Urothelium cell line (cell line): ENCODE measurements around the gene TWIST2.
A peak's percentile ranks its signal among the peaks of the same experiment; 100 is the strongest.

Source experiments
- DNase-seq: peaks from one replicate; pipeline ENCODE4 v3.0.0; 2011; ENCODE audit warnings: low spot score, mixed read lengths
- FAIRE-seq: peaks from 2 replicates; lab custom pipeline; 2011; peaks lifted over from hg19 to GRCh38; lab: Jason Lieb, UNC

Gene TWIST2

DNA sequence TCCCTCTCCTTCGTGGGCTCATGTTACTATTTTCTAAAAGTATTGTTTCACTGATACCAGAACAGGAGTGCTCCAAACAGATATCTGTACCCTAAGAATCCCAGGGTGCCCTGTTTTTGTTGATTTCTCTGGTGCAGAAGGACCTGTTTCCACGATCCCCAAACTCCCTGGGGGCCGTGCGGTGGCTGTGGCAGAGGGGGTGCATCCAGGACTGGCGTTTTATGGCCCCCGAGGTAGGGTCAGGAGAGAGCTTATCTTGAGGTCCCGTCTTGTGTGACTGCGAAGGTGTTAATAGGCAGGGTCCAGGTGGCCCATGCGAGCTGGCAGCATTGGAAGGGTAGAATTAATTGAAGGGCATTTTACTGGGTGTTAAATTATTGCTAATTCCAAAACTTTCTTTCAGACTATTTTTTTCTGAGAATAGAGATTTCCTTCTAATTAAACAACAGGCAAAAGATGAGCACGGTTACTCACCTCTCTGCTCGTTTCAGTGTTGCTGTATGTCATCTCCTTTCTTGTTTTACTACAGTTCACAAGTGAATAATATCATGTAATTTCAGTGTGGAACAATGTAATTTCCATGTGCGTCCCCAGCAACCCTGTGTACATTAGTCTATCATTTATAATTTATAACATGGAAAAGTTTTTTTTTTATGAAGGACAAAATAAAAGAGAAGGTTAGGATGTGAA lies 8.2 kb downstream of the TWIST2 start:
- no peak for DNase-seq
- no peak for FAIRE-seq

DNA sequence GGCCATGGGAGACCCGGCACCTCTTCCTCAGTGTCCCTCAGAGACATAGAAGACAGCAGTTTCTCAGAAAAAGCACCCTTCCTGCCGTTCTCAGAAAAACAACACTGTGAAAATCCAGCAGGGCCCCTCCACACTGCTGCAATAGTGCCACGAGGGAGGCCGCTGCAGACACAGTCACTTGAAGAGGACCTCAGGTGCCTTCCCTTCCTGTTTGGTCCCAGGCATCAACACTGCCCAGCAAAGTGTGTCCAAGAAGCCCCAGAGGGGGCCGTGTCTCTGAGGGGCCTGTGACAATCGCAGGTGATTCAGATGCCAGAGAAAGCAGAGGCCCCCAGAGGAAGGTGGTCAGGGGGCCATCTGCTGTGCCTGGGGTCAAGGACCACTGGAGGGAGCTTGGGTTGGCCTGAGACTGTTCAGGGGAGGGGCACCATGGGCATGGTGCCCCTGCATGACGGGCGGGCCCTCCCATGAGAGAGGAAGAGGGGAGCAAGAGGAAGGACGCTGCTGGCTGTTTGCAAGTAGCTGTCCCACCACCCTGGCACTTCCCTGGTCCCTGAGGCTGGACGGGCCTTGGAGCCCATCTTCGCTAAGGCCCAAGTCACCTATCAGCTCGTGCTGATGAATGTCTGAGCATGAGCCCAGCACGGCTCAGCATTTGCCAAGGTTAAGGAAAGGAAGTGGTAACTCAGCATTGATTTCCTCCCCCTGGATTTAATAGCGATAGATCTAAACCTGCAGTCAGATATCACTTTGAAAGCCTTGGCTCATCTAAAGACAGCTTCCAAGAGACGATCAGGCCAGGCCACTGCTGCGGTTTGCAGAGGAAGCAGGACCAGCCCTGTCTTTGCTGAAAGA lies 9.1 kb downstream of the TWIST2 start:
- no peak for DNase-seq
- FAIRE-seq = no peak

DNA sequence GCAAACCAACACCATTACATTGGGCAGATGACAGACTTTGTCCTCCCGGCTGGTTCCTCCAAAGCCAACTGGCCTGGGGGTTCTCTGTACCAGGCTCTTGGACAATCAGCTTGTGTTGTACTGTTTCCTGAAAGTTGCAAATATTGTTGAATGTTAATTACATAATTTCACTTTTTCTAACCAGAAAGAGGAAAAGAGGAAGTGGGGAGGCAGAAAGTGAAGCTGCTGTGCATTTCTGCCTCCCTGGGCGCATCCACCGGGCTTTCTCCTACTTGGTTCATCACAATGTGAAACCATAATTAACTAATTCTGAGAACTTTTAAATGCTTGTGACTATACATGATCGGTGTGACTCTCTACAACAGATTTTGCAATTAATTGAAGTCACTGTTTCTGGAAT lies 10.1 kb downstream of the TWIST2 start:
- DNase-seq (no peak), FAIRE-seq (no peak)

DNA sequence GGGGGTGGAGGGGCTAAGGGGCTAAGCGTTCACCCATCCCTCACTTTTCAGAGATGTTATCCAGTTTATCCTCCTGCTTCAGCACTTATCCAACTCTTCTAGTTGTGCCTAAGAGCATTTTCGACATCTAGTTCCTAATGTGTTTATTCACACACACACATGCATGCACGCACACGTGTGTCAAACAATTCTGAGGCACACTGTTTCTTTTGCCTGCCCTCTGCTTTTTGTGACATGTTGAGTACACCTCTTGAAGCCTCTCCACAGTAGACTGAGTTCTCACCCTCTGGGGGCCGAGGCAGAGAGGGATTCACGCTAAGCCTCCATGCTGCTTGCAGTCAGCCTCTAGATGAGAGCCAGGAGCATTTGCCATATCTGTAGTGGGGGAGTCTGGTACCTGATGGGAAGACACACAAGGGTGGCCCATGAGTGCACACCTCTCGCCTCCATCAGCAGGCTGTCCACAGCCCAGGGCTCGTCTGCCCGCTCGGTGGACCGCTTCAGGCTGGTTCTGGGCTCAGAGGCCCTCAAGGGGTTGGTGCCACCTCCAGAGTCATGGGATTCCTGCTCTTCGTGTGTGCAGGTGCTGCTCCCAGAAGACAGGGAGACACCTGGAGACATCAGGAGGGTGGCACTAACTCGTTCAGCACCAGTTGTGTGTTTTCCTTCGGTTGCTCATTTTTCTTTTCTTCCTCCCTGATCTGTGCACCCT lies 11.9 kb downstream of the TWIST2 start:
- FAIRE-seq = no peak
- no peak for DNase-seq

DNA sequence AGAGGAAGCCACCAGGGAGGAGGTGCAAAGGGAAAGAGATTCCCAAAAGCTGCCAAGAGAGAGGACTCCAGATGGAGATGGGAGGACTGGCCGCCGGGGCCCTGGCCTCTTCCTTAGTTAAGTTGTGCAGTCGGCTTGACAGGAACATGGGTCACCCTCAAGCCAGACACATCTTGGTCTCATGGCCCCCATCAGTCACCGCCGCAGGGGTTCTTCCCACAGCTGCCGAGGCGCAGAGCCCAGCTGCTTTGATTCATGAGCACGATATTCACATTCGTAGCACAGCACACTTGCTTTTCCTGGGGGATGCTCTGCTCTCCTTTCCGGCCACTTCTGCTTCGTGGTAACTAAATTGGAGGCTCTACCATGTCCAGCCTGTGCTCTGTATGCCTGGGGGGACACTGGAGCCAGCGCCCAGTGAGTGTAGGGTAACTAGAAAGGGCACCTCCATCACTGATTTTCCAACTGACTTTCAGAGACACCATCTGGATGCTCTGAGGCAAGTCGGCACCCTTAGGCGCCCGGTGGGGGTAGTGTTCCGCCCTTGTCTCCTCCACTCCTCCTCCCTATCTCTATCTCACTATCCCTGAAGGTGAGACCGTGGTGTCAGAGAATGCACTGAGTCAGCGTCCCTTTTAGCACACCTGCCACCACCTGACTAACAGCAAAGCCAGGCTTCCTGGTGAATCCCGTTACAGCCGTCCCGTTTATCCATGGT lies 13.3 kb downstream of the TWIST2 start:
- FAIRE-seq (no peak), DNase-seq (no peak)

DNA sequence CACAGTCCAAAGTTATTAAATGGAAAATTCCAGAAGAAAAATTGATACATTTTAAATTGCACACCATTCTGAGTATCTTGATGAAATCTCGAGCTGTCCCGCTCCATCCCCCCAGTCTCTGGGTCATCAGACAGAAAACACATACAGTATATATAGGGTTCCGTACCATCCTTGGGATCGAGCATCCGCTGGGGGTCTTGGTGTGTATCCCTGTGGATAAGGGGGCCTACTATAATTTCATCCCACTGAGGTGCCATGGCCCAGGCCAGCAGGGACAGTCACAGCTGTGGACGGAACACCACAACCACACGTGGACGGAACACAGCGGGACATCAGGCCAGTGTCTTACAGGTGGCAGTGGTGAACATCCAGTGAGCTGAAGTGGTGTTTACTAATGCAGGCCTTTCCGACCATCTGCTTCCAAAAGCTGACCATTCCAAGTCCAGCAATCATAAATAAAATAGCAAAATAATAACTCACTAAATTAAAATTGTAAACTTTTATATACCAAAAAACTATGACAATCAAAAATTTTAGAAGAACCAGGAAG lies 14.0 kb downstream of the TWIST2 start:
- DNase-seq (no peak), FAIRE-seq (peak; percentile 35)

DNA sequence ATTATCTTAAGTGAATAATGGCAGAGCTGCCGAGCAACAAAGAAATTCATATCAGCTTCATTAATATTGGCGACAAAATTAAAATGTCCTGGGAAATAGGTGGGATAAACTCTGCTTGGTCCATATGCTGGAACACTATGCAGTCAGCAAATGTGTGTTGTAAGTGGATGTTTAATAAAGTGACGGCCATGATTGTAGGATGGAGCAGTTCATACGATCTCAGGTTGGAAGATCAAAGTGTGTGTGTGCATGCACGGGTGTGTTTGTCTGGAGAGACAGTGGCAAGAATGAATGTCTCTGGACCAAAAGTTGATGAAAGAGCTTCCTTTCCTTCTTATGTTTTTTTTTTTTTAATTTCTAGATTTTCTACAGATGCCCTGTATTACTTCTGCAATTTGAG lies 14.8 kb downstream of the TWIST2 start:
- FAIRE-seq = no peak
- DNase-seq = no peak

DNA sequence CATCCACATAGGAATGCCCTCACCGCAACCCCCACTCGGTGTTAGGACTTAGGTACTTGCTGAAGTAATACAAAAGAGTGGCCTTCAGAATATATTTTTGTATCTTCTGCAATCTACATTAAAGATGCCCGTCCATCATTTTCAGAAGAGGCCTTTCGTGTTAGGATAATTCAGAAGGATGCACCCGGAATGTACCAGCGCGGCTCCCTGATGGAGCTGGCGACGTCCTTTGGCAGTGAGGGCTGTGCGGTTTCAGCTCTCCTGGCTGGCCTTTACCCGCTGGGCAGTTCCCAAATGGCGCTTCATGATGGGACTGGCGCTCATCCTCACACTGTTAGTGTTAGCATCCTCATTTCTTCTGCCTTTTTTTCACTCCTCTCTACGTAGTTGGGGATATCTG lies 15.3 kb downstream of the TWIST2 start:
- DNase-seq (no peak), FAIRE-seq (no peak)

DNA sequence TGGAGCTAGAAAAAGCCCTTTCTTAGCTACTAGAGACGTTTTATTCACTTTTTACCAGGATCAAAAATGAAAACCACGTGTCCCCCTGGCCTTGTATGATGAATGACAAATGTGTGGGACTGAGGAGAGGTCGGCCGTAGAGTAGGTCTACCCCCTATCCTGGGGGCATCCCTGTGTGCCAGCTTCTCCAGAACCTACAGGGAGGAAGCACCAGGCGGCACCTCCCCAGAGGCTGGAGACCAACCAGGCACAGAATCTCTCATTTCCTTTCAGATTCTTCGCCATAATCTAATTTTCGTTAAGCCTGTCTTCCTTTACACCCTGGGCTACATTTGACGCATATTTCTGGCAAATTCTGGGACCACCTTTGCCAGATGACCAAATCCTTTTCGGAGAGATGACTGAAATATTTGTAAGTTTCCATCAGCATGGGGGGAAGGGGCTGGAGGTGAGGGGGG lies 15.9 kb downstream of the TWIST2 start:
- DNase-seq = no peak
- FAIRE-seq = no peak

DNA sequence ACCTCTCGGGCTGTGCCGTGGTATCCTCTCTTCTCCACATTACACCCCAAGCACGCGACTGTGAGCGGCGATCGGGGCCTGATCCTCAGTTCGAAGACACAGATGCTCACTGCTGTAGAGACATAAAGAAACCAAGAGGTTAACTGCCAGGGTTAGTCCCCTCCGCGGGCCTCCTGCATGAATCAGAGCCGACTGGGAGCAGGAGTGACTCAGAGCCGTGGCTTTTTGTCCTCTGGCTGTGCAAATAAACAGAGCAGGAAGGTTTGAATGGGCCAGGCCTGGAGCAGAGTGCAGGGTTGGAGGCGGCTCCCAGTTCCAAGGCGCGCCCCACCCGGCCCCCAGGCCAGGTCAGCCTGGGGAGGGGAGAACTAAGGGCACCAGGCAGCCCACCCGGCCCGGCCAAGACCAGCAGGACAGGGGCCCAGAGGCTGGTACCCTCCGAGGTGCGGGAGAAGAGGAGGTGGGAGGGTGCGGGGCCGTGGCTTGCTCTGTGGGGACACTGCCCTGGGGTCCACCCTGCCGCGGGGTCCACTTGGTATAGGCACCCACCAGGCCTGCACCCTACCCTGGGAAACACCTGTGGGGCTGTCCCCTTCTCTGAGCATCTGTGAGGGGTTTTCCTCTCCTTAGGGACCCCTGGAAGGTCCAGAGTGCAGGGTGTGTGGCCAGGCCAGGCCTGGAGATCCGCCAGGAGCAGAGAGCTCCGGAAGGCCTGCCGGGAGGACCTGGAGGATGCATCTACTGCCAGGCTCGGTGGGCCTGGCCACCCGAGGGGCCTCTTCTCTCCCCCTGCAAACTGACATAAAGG lies 16.5 kb downstream of the TWIST2 start:
- FAIRE-seq = no peak
- DNase-seq = peak; percentile 97

DNA sequence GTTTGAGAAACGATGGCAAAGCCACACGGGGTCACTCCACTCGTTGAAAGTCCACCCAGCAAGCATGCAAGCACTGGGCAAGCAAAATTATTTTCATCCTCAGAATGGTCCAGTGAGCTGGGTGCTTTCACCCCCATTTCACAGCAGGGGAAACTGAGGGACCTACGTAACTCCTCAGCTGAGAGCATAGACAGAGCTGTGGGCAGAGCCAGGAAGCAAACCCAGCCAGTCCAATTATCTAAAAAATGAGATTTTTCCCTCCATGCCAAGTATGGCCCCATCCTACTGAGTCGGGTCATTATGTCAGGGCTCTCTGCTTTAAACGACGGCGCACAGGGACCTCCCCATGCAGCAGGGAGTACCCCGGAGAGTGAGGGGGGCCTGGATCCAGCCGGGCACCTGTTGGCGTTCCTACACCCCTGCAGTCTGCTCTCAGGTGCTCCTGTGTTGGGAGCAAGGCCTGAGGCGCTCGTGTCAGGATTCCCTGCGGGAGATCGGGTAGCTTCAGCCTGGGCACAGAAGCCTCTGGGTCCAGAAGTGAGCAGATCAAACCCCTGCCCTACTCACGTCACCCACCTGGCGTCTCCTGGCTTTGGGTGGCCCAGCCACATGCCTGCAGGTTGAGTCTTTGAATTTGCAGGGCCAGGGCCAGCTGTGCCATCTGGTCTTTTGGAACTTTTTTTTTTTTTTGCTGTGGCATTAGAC lies 17.3 kb downstream of the TWIST2 start:
- FAIRE-seq (no peak), DNase-seq (no peak)

DNA sequence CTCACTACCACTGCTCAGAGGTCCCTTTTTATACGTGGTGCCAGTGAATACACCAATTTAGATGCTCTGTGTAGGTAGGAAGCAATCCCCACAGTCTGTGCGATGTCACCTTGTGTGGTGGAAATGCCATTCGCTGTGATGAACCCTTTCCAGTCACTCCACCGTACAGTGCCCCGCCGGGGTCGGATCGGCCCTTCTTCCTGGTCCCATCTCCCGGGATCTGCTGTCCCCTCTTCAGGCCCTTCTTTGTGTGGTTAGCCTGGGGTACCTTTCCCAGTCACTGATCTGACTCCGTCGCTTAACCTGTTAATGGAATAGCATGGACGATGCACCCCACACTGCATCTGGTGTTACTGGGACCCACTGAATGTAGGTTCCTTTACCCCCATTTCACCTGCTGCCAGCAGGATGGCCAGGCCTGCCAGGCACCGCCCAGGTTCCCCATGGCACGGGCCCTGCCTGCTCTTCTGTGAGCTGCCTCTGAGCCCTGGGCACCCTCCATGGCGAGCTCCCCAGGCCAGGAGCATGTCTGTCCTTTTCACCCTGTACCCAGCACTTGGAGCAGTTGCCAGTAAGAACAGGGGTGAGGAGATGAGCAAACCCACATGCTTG lies 18.0 kb downstream of the TWIST2 start:
- FAIRE-seq = no peak
- no peak for DNase-seq

DNA sequence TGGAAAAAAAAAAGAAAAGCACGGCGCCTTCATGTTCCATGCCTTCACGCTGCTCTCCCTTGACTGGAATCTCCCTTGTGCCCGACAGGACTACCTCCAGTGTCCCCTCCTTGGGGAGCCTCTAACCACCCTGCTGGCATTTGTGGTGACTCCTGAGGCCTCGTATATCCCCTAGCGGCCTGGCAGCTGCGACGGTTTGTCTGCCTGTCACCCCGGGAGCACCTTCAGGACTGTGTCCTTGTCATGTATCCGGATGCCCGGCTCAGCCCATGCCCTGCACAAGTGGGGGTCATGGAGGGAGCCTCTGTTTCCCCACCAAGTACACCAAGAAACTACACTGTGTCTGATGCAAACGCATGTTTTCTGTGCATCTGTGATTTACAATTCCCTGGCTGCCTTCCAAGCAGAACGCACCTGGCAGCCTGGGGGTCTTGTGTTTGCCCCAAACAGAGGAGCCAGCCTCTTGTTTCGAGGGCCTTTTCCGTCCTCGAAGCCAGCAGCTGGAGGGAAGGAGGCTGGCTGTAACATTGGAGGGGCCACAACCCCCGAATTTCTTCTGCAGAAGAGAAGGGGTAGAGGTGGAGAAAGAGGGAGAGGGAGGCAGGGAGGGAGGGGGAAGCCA lies 18.9 kb downstream of the TWIST2 start:
- DNase-seq (no peak), FAIRE-seq (no peak)

DNA sequence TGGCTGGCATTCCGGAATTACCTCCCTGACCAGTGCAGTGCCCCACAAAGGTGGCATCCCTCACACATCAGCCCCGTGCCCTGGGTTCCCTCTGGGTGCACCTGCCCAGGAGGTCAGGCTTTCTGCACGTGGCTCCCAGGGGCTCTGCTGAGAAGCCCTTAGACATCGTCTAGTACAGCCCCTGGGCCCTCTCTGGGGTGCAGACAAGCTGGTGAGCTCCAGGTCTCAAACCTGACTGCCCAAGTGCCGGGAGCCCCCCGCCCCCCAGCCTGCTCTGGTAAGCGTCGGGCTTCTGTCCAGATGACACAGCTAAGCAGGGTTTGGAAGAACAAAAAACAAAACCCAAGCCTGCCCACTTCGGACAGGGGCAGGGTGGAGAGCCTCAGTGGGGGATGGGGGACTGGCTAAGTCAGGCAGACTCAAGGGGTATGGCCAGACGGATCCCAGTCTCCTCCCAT lies 20.2 kb downstream of the TWIST2 start:
- DNase-seq (no peak), FAIRE-seq (no peak)

DNA sequence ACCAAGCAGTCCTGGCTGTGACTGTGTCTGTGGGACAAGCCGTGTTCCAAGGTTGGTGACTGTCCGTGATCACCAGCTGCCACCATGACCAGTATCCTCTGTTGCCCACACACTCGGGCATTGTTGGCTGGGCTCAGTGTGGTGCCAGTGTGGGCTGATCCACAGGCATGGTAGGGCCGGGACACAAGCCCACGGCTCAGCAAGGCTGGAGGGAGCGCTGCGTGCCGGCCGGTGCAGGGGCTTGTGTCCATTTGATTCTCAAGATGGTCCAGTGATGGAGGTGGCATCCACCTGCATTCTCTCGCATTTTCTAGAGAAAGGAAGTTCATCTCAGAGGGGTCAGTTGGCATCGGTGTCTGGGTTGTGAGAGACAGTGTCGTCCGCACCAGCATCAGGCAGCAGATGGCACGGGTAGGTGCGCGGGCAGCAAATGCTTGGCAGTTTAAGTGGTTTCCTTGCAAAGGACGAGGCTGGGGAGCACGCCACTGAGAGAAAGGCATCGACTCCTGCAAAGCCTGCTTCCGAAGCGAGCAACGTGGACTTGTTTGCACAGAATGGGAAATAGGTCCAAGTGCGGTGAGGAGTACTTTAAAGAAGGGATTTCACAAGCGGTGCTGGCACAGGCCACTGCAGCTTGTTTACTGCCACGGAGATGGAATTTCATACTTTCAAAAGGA lies 20.9 kb downstream of the TWIST2 start:
- DNase-seq = no peak
- no peak for FAIRE-seq

DNA sequence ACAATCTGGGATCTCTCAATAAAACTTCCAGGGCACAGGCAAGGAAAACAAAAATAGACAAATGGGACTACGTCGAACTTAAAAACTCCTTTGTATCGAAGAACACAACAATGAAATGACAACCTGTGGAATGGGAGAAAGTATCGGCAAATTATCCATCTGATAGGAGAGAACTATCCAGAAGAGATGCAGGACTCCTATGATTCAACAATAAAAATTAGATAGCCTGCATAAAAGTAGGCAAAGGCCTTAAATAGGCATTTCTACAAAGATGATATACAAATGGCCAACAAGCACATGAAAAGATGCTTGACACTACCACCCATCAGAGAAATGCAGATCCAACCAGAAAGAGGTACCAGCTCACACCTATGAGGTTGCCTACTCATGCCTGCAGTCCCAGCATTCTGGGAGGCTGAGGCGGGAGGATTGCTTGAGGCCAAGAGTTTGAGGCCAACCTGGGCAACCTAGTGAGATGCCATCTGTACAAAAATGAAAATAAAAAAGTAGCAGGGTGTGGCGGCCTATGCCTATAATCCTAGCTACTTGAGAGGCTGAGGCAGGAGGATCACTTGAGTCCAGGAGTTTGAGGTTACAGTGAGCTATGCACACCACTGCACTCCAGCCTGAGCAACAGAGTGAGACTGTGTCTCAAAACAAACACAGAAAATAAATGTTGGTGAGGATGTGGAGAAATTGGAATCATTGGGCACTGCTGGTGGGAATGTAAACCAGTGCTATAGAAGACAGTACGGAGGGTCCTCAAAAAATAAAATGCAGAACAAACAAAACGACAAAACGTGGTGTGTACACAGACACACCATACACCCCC lies 21.6 kb downstream of the TWIST2 start:
- no peak for FAIRE-seq
- DNase-seq = no peak

DNA sequence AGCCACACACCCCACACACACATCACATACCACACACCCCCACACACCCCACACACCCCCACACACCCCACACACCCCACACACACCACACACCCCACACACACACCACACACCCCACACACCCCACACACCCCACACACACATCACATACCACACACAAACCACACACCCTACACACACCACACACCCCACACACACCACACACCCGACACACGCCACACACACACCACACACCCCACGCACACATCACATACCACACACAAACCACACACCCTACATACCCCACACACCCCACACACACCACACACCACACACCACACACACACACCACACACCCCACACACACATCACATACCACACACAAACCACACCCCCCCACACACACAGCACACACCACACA lies 22.4 kb downstream of the TWIST2 start:
- no peak for FAIRE-seq

More for the DNA sequence above, 22.4 kb downstream of the TWIST2 start:
- DNase-seq = no peak
